CD4-positive, CD25-positive, alpha-beta regulatory T cell (primary cell): ENCODE results near the gene ADAMTS8. TPM values are rescaled to one million over a fixed set of nuclear protein-coding genes. Genes with fewer than 3 reads are reported as not detected.

Experiments
- ATAC-seq, 2 donors: fragments of 150-1000 bp; cut with Tn5 transposase; one replicate each; pipeline ENCODE4 v1.10.0; 2021; ENCODE audit warnings: low read depth in 2 of 2, moderate number of reproducible peaks in 2 of 2, moderate library complexity in 1 of 2
- DNase-seq, 3 donors: peaks; one replicate each; pipeline versions ENCODE4 v3.0.0 to v3.0.0-alpha.2; 2012 to 2022; ENCODE audit warnings: mixed read lengths in 1 of 3
- H3K27ac ChIP-seq: one replicate; pipeline ENCODE4 v1.7.0; 2013; ENCODE audit warnings: mild to moderate bottlenecking, low read length; ENCODE audit not compliant: insufficient read depth, poor library complexity, severe bottlenecking
- H3K27me3 ChIP-seq: one replicate; pipeline ENCODE4 v1.7.0; 2013; ENCODE audit warnings: low read length; ENCODE audit not compliant: control insufficient read depth, insufficient read depth
- H3K36me3 ChIP-seq: one replicate; pipeline ENCODE4 v1.7.0; 2013; ENCODE audit warnings: mild to moderate bottlenecking, low read length, moderate library complexity; ENCODE audit not compliant: control insufficient read depth, insufficient read depth
- H3K4me1 ChIP-seq: 2 replicates; pipeline ENCODE4 v1.7.0; 2013; ENCODE audit warnings: mild to moderate bottlenecking, low read length; ENCODE audit not compliant: insufficient read depth, control insufficient read depth, poor library complexity, severe bottlenecking
- H3K4me3 ChIP-seq: one replicate; pipeline ENCODE4 v1.7.0; 2013; ENCODE audit warnings: low read depth, mild to moderate bottlenecking, low read length, moderate library complexity
- H3K9me3 ChIP-seq, 2 experiments: 1 replicate in 1 of 2; 2 replicates in 1 of 2; pipeline ENCODE4 v1.7.0; 2013; ENCODE audit warnings: low read length in 2 of 2, mild to moderate bottlenecking in 1 of 2, moderate library complexity in 1 of 2; ENCODE audit not compliant: control insufficient read depth in 2 of 2
- H3K27ac Mint-ChIP-seq, 3 donors: one replicate each; pipeline ENCODE4 v1.8.0; 2020 to 2022; ENCODE audit warnings: mild to moderate bottlenecking in 3 of 3, mixed read lengths in 3 of 3, moderate library complexity in 2 of 3
- H3K27me3 Mint-ChIP-seq: one replicate; pipeline ENCODE4 v1.8.0; 2022; ENCODE audit warnings: mild to moderate bottlenecking, mixed read lengths
- H3K36me3 Mint-ChIP-seq: one replicate; pipeline ENCODE4 v1.8.0; 2020; ENCODE audit warnings: mixed read lengths
- H3K4me1 Mint-ChIP-seq, 4 donors: one replicate each; pipeline ENCODE4 v1.8.0; 2020 to 2022; ENCODE audit warnings: mixed read lengths in 4 of 4, mild to moderate bottlenecking in 1 of 4
- H3K4me3 Mint-ChIP-seq, 4 donors: one replicate each; pipeline ENCODE4 v1.8.0; 2020 to 2022; ENCODE audit warnings: mild to moderate bottlenecking in 4 of 4, mixed read lengths in 4 of 4, moderate library complexity in 3 of 4
- H3K9me3 Mint-ChIP-seq, 7 donors: one replicate each; pipeline ENCODE4 v1.8.0; 2020 to 2022; ENCODE audit warnings: mixed read lengths in 7 of 7, mild to moderate bottlenecking in 3 of 7, moderate library complexity in 2 of 7
- polyA plus RNA-seq, 4 donors: library from polyadenylated mRNA; unstranded; fragments of 300-500 nt; fragmentation: Illumina TruSeq; gene quantifications; one replicate each; pipeline ENCODE4 v1.2.3, GENCODE V29; 2021
- total RNA-seq: library from RNA; stranded (reverse); gene quantifications from one replicate; pipeline ENCODE4 v1.2.3, GENCODE V29; 2022

ADAMTS8 gene
- total and polyA plus RNA-seq, 5 donors from 2014 or later = 0.18 TPM; not detected in 4

DNA sequence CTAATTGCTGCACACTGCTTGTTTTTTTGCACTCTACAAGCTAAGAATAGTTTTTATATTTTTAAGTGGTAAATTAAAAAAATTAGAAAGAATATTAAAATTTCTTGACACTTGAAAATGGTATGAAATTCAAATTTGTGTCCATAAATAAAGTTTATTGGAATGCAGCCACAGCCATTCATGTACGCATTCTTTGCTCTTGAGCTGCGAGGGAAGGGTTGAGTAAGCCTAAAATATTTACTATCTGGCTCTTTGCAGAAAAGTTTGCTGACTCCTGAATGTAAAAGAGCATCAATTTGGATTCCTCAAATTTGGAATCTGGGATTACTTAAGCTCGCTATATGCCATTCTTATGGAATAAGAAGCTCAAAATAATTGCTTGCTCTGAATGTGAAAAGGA is 3.4 kb upstream of the ADAMTS8 start:
- H3K36me3 Mint-ChIP-seq = no peaks in the 10 kb centered on the region
- Histone ChIP-seq H3K9me3 (no peaks in the 10 kb centered on the region), H3K27me3 (peaks cover 13% of the 10 kb centered on the region), H3K4me3 (no peak overlapping the region), H3K27ac (no peak overlapping the region), H3K36me3 (no peaks in the 10 kb centered on the region), H3K4me1 (peaks cover 4% of the 10 kb centered on the region)
- no peak for DNase-seq
- no peak overlapping the region for H3K27ac Mint-ChIP-seq
- peaks cover 0 to 13% (median 2%) of the 10 kb centered on the region in 4 donors for H3K4me1 Mint-ChIP-seq
- H3K9me3 Mint-ChIP-seq = peaks cover 0 to 3% (median 0%) of the 10 kb centered on the region in 7 donors
- ATAC-seq = no peak
- no peak overlapping the region for H3K4me3 Mint-ChIP-seq
- H3K27me3 Mint-ChIP-seq = peaks cover 37% of the 10 kb centered on the region

GRCh38 chr11:130431331-130431773 is 2.9 kb upstream of the ADAMTS8 start:
- H3K36me3 ChIP-seq = no peaks in the 10 kb centered on the region
- ATAC-seq (peak; percentile 27 to 41), DNase-seq (peak; percentile 43 to 58 (median 53))
- Mint-ChIP-seq H3K4me1 (peaks cover 0 to 13% (median 2%) of the 10 kb centered on the region in 4 donors), H3K9me3 (peaks cover 0 to 5% (median 0%) of the 10 kb centered on the region in 7 donors), H3K36me3 (no peaks in the 10 kb centered on the region), H3K4me3 (no peak overlapping the region), H3K27ac (no peak overlapping the region), H3K27me3 (peaks cover 41% of the 10 kb centered on the region)
- H3K4me1 ChIP-seq = peaks cover 4% of the 10 kb centered on the region
- H3K4me3 ChIP-seq = no peak overlapping the region
- no peaks in the 10 kb centered on the region for H3K9me3 ChIP-seq
- no peak overlapping the region for H3K27ac ChIP-seq
- H3K27me3 ChIP-seq = peaks cover 13% of the 10 kb centered on the region

DNA sequence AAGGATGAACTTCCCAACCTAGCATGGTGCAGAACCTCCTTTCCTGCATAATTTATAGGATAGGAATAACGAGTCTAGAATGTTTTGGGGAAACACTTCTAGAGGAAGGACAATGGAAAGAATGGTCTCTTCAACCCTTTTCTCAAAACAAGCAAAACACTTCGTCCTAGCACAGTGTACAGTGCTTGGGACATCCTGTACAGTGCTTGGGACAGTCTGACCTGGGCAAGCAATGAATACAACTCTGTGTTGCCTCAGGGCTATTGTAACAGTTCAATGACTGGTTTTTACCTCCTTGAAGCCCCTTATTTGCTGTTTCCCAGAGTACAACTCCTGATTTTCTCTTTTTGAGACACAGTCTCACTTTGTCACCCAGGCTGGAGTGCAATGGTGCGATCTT is 1.6 kb upstream of the ADAMTS8 start:
- Mint-ChIP-seq H3K36me3 (no peaks in the 10 kb centered on the region), H3K27me3 (peaks cover 55% of the 10 kb centered on the region), H3K9me3 (peaks cover 0 to 5% (median 0%) of the 10 kb centered on the region in 7 donors), H3K27ac (no peak overlapping the region), H3K4me3 (no peak overlapping the region), H3K4me1 (peaks cover 0 to 13% (median 2%) of the 10 kb centered on the region in 4 donors)
- DNase-seq (no peak), ATAC-seq (no peak)
- Histone ChIP-seq H3K36me3 (no peaks in the 10 kb centered on the region), H3K4me1 (peaks cover 4% of the 10 kb centered on the region), H3K27ac (no peak overlapping the region), H3K4me3 (no peak overlapping the region), H3K9me3 (no peaks in the 10 kb centered on the region), H3K27me3 (peaks cover 15% of the 10 kb centered on the region)

DNA sequence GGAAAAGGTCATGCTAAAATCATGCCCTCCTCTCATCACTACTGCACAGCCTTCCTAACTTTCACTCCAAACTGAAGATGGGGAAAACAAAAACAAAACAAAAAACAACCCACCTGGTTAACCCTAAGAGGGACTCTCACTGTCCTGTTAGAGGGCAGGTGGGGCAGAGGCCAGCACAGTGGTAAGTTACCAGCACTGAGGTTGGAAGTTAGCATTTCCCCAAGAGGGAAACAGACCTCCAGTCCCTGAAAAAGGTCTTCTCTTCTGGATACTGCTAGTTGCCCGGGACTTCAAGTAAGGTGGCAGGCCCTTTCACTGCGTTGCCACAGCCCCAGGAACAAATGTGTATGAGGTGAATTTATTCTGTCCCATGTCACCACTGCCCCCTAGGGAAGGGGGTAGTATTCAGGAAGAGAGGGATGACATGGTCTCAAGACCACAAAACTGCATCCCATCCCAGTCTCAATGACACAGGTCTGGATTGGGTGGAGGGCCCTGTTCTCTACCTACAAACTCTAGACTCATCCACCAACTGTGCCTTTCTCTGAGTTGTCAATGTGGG is 792 bp upstream of the ADAMTS8 start:
- H3K27me3 Mint-ChIP-seq = peaks cover 60% of the 10 kb centered on the region
- DNase-seq (no peak), ATAC-seq (no peak)
- H3K4me3 Mint-ChIP-seq = peak overlapping the region in 2 of 4 donors; percentile 29 to 59
- peaks cover 0 to 5% (median 0%) of the 10 kb centered on the region in 7 donors for H3K9me3 Mint-ChIP-seq
- no peaks in the 10 kb centered on the region for H3K36me3 ChIP-seq
- peaks cover 4% of the 10 kb centered on the region for H3K4me1 ChIP-seq
- peaks cover 0 to 13% (median 2%) of the 10 kb centered on the region in 4 donors for H3K4me1 Mint-ChIP-seq
- H3K9me3 ChIP-seq = no peaks in the 10 kb centered on the region
- H3K36me3 Mint-ChIP-seq = no peaks in the 10 kb centered on the region
- H3K27me3 ChIP-seq = peaks cover 15% of the 10 kb centered on the region
- peak overlapping the region in 1 of 3 donors; percentile 61 for H3K27ac Mint-ChIP-seq
- H3K27ac ChIP-seq = no peak overlapping the region
- no peak overlapping the region for H3K4me3 ChIP-seq

- H3K4me1 Mint-ChIP-seq = peaks cover 0 to 13% (median 2%) of the 10 kb centered on the region in 4 donors
- no peak overlapping the region for H3K27ac ChIP-seq
- DNase-seq (no peak), ATAC-seq (no peak)
- H3K4me3 ChIP-seq = no peak overlapping the region
- H3K27me3 Mint-ChIP-seq = peaks cover 65% of the 10 kb centered on the region
- H3K27me3 ChIP-seq = peaks cover 15% of the 10 kb centered on the region
- no peak overlapping the region for H3K27ac Mint-ChIP-seq
- H3K4me3 Mint-ChIP-seq = no peak overlapping the region
- H3K36me3 ChIP-seq = no peaks in the 10 kb centered on the region
- H3K4me1 ChIP-seq = peaks cover 4% of the 10 kb centered on the region
- no peaks in the 10 kb centered on the region for H3K9me3 ChIP-seq
- H3K9me3 Mint-ChIP-seq = peaks cover 0 to 5% (median 0%) of the 10 kb centered on the region in 7 donors
- H3K36me3 Mint-ChIP-seq = no peaks in the 10 kb centered on the region
Observed at GRCh38 chr11:130427581-130428315, 661 bp downstream of the ADAMTS8 start.

DNA sequence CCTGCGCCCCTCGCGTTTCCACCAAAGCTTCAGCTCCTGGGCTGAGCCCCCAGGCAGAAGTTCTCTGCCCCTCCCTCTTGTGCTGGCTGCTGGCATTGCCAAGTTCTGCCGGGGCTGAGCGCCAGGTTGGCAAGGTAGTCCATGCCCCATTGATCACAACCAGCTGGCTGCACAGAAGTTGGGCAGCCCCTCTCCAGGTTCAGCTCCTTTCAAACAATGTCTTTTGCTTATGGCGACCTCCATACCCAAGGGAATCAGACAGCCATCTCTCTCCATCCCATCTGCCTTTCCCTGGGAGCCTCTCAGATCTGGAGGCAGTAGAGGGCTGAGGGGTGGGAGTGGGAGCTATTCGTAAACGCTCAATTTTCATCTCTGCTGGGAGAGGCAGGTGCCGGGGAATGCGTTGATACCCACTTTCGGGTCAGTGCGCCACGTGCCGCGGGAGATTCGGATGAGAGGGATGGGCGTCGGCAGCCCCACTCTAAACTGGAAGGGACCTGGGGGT is 1.5 kb downstream of the ADAMTS8 start:
- peaks cover 0 to 13% (median 2%) of the 10 kb centered on the region in 4 donors for H3K4me1 Mint-ChIP-seq
- DNase-seq (no peak), ATAC-seq (no peak)
- Histone ChIP-seq H3K4me1 (peaks cover 4% of the 10 kb centered on the region), H3K36me3 (no peaks in the 10 kb centered on the region), H3K4me3 (no peak overlapping the region), H3K27ac (no peak overlapping the region), H3K27me3 (peaks cover 15% of the 10 kb centered on the region), H3K9me3 (no peaks in the 10 kb centered on the region)
- peaks cover 70% of the 10 kb centered on the region for H3K27me3 Mint-ChIP-seq
- peaks cover 0 to 5% (median 0%) of the 10 kb centered on the region in 7 donors for H3K9me3 Mint-ChIP-seq
- H3K4me3 Mint-ChIP-seq = no peak overlapping the region
- H3K36me3 Mint-ChIP-seq = no peaks in the 10 kb centered on the region
- no peak overlapping the region for H3K27ac Mint-ChIP-seq

DNA sequence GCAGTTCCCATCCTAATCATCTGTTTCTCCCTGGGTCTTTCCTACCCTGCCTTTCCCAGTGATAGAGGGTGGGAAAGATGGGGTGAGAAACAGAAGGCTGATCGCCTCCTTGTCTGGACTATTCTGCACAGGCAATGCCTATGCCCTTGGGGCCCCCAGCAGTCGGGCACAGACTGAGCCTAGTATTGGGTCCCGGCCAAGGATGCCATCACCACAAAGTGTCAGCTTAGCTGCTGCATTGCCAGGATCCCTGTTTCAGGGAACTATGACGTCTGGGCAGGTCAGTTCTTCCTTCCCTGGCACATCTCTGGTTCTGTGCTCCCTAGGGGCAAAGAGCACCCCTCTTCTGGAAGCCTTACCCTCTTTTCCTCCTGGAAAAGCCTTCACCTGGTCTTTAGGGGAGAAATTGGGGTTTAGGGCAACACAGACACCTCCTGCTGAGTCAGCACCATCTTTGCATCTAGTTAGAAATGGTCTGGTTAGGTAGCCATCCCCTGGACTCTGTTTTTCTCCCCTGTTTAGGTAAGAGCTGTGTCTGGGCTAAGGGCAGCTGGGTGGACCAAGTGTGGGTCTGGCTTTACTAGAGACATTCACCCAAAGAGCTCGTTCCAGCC is 2.1 kb downstream of the ADAMTS8 start:
- DNase-seq = no peak
- Histone ChIP-seq H3K4me3 (no peak overlapping the region), H3K9me3 (no peaks in the 10 kb centered on the region), H3K27me3 (peaks cover 15% of the 10 kb centered on the region), H3K4me1 (peaks cover 4% of the 10 kb centered on the region), H3K36me3 (no peaks in the 10 kb centered on the region), H3K27ac (no peak overlapping the region)
- Mint-ChIP-seq H3K27ac (no peak overlapping the region), H3K27me3 (peaks cover 68% of the 10 kb centered on the region), H3K9me3 (peaks cover 0 to 5% (median 0%) of the 10 kb centered on the region in 7 donors), H3K4me3 (no peak overlapping the region), H3K4me1 (peaks cover 0 to 13% (median 2%) of the 10 kb centered on the region in 4 donors), H3K36me3 (no peaks in the 10 kb centered on the region)
- no peak for ATAC-seq
